DND-41 (cell line): ENCODE measurements around the gene BCL2A1.
"Not testable (repeated sequence)": the region's sequence is repeated elsewhere in the genome, so short reads cannot be mapped to it uniquely, and the experiment has no call there.

ENCODE experiments used
- ATAC-seq: fragments of 200-7000 bp; cut with Tn5 transposase; 3 replicates; pipeline ENCODE4 v1.9.1; 2021; ENCODE audit warnings: low read depth; ENCODE audit not compliant: insufficient read depth
- DNase-seq: peaks from one replicate; pipeline ENCODE4 v3.0.0-alpha.2; 2020
- H2AFZ ChIP-seq: 2 replicates; pipeline ENCODE4 v1.6.0; 2012; ENCODE audit warnings: low read depth, low read length
- H3K27ac ChIP-seq: 2 replicates; pipeline ENCODE4 v1.5.1; 2012; ENCODE audit warnings: low read length, inconsistent platforms
- H3K27me3 ChIP-seq: fragments of 200-600 bp; sonication (generic); 2 replicates; pipeline ENCODE4 v1.6.0; 2012; ENCODE audit warnings: low read length, mild to moderate bottlenecking, inconsistent platforms; ENCODE audit not compliant: insufficient read depth, poor library complexity
- H3K36me3 ChIP-seq: 2 replicates; pipeline ENCODE4 v1.5.1; 2012; ENCODE audit warnings: low read length, inconsistent platforms; ENCODE audit not compliant: insufficient read depth
- H3K4me1 ChIP-seq: 2 replicates; pipeline ENCODE4 v1.5.1; 2012; ENCODE audit warnings: mild to moderate bottlenecking, low read length; ENCODE audit not compliant: insufficient read depth
- H3K4me2 ChIP-seq: 2 replicates; pipeline ENCODE4 v1.6.0; 2012; ENCODE audit warnings: mild to moderate bottlenecking, moderate library complexity, low read length, inconsistent platforms; ENCODE audit not compliant: insufficient read depth
- H3K4me3 ChIP-seq, 2 experiments: fragments of 200-600 bp in 1 of 2; shearing (Covaris generic) in 1 of 2; 2 replicates each; pipeline ENCODE4 v1.5.1; 2012 to 2016; ENCODE audit warnings: inconsistent platforms in 2 of 2, low read length in 2 of 2, mild to moderate bottlenecking in 2 of 2, low read depth in 1 of 2, moderate library complexity in 1 of 2
- H3K79me2 ChIP-seq: 2 replicates; pipeline ENCODE4 v1.6.0; 2012; ENCODE audit warnings: low read length, inconsistent platforms; ENCODE audit not compliant: insufficient read depth
- H3K9ac ChIP-seq: 2 replicates; pipeline ENCODE4 v1.6.0; 2012; ENCODE audit warnings: low read depth, mild to moderate bottlenecking, inconsistent platforms, low read length, moderate library complexity
- H3K9me3 ChIP-seq: 2 replicates; pipeline ENCODE4 v1.5.1; 2012; ENCODE audit warnings: low read length, moderate library complexity, mild to moderate bottlenecking, inconsistent platforms; ENCODE audit not compliant: insufficient read depth, severe bottlenecking
- H4K20me1 ChIP-seq: 2 replicates; pipeline ENCODE4 v1.6.0; 2012; ENCODE audit warnings: low read length; ENCODE audit not compliant: insufficient read depth
- EZH2 ChIP-seq: IDR thresholded peaks from 3 replicates; pipeline ENCODE4 v1.6.1; 2012; ENCODE audit warnings: borderline replicate concordance, low read depth, mild to moderate bottlenecking, moderate library complexity, low read length, inconsistent platforms; ENCODE audit not compliant: severe bottlenecking
- TF ChIP-seq, protein P1 (sequence below): IDR thresholded peaks from 2 replicates; pipeline ENCODE4 v1.5.1; 2012; ENCODE audit warnings: borderline replicate concordance, low read length, moderate library complexity, mild to moderate bottlenecking; ENCODE audit not compliant: poor library complexity, severe bottlenecking; ENCODE audit errors: extremely low read depth

The BCL2A1 gene

DNA sequence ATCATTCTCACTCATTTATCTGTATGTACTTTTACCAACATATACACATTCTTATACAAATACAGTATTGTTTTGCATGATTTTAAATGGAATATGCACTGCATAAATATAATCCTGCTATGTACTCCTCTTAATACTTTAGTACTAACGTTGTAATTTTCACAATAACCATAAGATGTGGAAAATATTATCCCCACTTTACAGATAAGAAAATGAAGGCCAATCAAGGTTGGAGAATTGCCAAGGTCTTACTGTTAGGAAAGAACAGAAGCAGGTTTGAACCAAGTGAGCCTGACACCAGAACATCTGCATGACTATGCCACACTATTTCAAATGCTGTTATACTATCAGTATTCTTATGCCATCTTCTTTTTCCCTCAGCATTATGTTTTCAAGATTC is 32.9 kb downstream of the BCL2A1 start:
- H4K20me1 ChIP-seq = no peaks in the 10 kb centered on the region

DNA sequence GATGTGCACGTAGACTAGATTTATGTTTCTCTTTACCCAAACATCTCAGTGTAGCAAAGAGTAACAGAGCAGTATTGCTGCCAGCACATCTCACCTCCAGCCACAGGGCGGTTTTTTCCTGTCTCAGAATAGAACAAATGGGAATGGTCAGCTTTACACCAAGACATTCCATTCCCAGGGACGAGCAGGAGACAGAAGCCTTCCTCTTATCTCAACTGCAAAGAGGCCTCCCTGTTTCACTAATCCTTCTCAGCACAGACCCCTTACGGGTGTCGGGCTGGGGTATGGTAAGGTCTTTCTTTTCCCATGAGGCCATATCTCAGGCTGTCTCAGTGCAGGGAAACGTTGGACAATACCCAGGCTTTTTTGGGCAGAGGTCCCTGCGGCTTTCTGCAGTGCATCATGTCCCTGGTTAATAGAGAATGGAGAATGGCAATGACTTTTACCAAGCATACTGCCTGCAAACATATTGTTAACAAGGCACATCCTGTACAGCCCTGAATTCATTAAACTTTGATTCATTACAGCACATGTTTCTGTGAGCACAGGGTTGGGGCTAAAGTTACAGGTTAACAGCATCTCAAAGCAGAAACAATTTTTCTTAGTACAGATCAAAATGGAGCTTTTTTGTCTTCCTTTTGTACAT is 35.3 kb downstream of the BCL2A1 start:
- H3K9ac ChIP-seq, H3K4me2 ChIP-seq, H4K20me1 ChIP-seq, H3K27ac ChIP-seq, H3K9me3 ChIP-seq, H3K27me3 ChIP-seq, ATAC-seq, DNase-seq, H3K36me3 ChIP-seq, H3K4me1 ChIP-seq, H2AFZ ChIP-seq, H3K4me3 ChIP-seq, H3K79me2 ChIP-seq: not testable (repeated sequence)

More for the DNA sequence above, 32.9 kb downstream of the BCL2A1 start:
- no peaks in the 10 kb centered on the region for H3K79me2 ChIP-seq
- peaks cover under 1% of the 10 kb centered on the region for H3K27me3 ChIP-seq
- H3K27ac ChIP-seq = no peak overlapping the region
- TF ChIP-seq, protein P1, sequence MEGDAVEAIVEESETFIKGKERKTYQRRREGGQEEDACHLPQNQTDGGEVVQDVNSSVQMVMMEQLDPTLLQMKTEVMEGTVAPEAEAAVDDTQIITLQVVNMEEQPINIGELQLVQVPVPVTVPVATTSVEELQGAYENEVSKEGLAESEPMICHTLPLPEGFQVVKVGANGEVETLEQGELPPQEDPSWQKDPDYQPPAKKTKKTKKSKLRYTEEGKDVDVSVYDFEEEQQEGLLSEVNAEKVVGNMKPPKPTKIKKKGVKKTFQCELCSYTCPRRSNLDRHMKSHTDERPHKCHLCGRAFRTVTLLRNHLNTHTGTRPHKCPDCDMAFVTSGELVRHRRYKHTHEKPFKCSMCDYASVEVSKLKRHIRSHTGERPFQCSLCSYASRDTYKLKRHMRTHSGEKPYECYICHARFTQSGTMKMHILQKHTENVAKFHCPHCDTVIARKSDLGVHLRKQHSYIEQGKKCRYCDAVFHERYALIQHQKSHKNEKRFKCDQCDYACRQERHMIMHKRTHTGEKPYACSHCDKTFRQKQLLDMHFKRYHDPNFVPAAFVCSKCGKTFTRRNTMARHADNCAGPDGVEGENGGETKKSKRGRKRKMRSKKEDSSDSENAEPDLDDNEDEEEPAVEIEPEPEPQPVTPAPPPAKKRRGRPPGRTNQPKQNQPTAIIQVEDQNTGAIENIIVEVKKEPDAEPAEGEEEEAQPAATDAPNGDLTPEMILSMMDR = no peak
- TF ChIP-seq EZH2 = no peak
- no peak for ATAC-seq
- H3K9me3 ChIP-seq = no peaks in the 10 kb centered on the region
- no peak overlapping the region for H3K4me2 ChIP-seq
- no peak overlapping the region for H3K9ac ChIP-seq
- H3K4me1 ChIP-seq = peaks cover 6% of the 10 kb centered on the region
- H3K36me3 ChIP-seq = no peaks in the 10 kb centered on the region
- H2AFZ ChIP-seq = no peak overlapping the region
- H3K4me3 ChIP-seq = no peak overlapping the region
- no peak for DNase-seq

DNA sequence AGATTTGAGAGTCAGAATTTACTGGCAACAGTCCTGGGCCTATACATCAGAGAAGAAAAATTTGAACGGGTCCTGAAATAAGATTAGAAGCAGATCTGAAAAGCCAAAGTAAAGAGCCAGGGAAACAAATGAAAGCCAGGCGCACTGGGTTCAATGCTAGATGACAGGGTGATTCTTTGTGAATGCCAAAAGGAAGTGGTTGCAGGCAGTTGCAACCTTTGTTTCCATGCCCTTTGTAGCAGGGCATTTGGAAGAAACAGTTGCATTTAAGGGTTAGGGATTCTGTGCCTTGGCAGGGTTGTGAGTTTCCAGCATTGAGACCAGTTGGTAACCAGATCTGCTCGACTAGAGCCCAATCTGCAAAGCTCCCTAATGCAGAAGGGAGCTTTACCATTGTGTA is 37.8 kb downstream of the BCL2A1 start:
- Histone ChIP-seq H3K4me2 (no peak overlapping the region), H3K79me2 (no peaks in the 10 kb centered on the region), H2AFZ (no peak overlapping the region), H3K27me3 (no peaks in the 10 kb centered on the region), H3K4me3 (no peak overlapping the region), H3K27ac (no peak overlapping the region), H4K20me1 (no peaks in the 10 kb centered on the region), H3K4me1 (peaks cover 8% of the 10 kb centered on the region), H3K9ac (no peak overlapping the region), H3K36me3 (no peaks in the 10 kb centered on the region), H3K9me3 (no peaks in the 10 kb centered on the region)
- peak; percentile 27 for DNase-seq
- ATAC-seq = peak; percentile 63
- no peak for TF ChIP-seq EZH2
- TF ChIP-seq, protein P1 = no peak

DNA sequence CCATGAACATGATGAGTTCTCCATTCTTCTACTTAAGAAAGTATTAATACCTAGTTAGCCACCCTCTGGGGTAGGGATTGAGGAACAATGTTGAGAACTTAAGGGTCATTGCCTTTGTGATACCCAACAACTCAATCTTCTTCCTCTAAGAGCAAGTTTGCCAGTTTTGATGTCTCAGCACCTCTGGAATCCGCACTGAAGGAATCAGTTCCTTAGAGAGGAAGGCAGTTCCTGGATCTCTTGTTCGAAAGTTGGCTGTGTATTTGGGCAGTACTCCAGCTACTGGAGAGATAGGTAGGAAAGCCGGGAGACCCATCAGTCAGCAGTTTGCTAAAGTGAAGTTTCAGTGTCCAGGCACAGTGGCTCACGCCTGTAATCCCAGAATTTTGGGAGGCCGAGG is 38.5 kb downstream of the BCL2A1 start:
- H3K9me3 ChIP-seq = no peaks in the 10 kb centered on the region
- TF ChIP-seq, protein P1 = no peak
- TF ChIP-seq EZH2 = no peak
- H3K4me1 ChIP-seq = peaks cover 8% of the 10 kb centered on the region
- no peak overlapping the region for H2AFZ ChIP-seq
- no peaks in the 10 kb centered on the region for H3K36me3 ChIP-seq
- no peak for DNase-seq
- H4K20me1 ChIP-seq = no peaks in the 10 kb centered on the region
- no peak for ATAC-seq
- no peak overlapping the region for H3K9ac ChIP-seq
- no peak overlapping the region for H3K27ac ChIP-seq
- H3K27me3 ChIP-seq = no peaks in the 10 kb centered on the region
- H3K4me3 ChIP-seq = no peak overlapping the region
- no peak overlapping the region for H3K4me2 ChIP-seq
- no peaks in the 10 kb centered on the region for H3K79me2 ChIP-seq
